Skin epidermis (tissue), 12 donors: Measurements from ENCODE around the gene HLCS.
A peak's percentile ranks its signal among the peaks of the same experiment; 100 is the strongest.

Experiments used
- H3K27ac ChIP-seq, 21 experiments: fragments of 200-600 bp; sonication (generic) in 11 of 21; one replicate each; pipeline ENCODE4 v1.5.0; 2020; ENCODE audit warnings: mild to moderate bottlenecking in 3 of 21, inconsistent platforms in 2 of 21, moderate library complexity in 2 of 21
- H3K4me3 ChIP-seq, 7 experiments: fragments of 200-600 bp; sonication (generic) in 2 of 7; one replicate each; pipeline ENCODE4 v1.5.0; 2020; ENCODE audit warnings: inconsistent platforms in 2 of 7, mild to moderate bottlenecking in 2 of 7, moderate library complexity in 1 of 7

Gene HLCS

DNA sequence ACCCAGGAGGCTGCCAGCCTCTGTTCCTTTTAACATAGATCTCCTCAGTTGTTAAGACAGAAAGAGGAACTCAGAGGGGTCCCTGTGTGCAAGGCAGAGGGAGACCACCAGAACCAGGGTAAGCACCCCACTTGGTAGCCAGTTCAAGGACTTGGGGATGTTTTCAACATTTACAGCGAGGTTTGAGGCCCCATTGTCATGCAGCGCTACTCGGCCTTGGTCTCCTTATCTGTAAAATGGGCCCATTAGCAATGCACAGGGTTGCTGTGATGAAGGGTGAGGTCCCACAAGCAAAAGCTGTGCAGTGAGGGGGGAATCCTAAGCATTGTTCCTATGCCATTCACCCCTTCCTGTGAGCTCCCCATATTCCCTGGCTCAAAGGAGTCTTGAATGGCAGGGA is 263.3 kb downstream of the HLCS start:
- no peak overlapping the region for H3K4me3 ChIP-seq
- no peak overlapping the region for H3K27ac ChIP-seq

DNA sequence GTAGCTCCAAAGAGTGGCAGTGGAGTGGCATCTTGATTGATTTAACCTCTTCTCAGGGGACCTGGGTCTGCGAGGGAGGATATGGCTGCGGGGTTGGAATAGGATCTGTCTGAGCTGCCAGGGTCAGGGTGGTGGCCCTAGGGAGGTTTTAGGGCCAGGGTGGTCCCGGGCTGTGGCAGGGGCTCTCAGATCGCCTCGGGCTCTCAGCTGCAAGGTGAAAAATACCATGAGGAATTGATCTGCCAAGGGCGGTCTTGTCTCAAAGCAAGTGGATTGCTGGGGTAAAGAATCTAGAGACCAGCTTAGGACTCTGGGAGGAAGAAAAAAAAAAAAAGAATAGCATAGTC is 263.9 kb downstream of the HLCS start:
- H3K27ac ChIP-seq = no peak overlapping the region
- H3K4me3 ChIP-seq = no peak overlapping the region

DNA sequence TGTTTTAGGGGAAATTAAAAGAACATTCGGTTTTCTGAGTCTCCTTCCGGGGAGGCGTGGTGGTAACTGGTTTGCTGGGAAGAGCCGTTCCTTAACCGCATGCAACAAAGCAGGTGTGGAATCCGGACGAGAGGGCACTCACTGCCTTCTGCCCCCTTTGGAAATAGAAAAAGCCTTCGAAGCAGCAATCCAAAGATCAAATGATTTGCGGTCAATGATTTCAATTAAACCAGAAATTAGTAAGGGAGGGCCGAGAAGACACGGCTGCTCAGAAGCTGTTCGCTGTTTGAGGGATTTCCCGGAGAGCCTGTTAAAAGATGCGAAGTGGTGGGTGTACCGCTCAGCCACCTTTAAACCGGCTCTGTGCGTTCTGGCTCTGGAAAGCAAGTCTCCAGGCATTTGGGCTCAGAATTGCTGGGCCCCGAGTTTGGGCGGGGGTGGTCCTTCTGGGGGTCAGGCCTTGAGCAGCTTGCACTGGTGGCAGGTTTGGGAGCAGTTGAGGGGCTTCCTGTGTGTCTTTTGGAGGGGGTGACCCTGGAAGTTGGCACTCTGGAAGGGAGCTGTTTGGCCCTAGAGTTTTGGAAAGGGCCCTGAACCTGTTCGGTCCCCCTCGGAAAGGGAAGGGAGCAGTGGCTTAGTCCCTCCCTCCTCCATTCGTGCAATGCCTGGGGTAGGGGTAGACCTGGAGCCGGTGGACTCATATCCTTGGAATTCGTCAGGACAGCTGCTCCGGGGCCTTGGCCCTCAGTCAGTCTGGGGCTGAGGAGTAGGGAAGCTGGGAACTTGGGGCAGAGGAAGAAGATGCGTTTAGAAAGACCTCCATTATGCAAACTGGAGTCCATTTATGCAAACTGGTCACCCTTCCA is 264.5 kb downstream of the HLCS start:
- H3K4me3 ChIP-seq = no peak overlapping the region
- no peak overlapping the region for H3K27ac ChIP-seq

DNA sequence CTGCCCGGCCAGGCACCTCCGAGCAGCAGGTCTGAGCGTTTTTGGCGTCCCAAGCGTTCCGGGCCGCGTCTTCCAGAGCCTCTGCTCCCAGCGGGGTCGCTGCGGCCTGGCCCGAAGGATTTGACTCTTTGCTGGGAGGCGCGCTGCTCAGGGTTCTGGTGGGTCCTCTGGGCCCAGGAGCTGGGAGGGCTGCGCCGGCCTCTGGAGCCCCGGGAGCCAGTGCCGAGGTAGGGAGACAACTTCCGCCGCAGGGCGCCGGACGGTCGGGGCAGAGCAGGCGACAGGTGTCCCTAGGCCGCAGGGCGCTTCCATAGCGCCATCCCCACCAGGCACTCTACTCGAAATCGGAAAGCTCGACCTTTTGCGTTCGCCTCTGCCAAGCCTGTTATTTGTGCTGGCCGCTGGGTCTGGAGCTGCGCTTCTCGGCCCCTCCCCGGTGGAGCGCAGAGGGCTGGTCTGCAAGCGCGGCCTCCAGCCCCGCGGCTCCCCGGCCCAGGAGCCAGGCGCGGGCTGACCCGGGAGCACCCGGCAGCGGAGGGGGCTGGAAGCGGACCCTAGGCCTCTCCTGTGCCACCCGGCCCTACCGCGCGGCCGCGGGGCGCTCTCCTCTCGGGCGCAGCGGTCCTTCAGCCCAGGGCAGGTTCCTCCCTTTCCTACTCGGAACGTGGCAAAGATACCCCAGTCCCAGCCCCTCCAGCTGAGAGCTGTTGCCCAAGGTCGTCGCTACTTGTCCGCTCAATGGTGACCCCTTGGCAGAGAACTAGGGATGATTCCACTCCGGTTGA is 265.3 kb downstream of the HLCS start:
- Histone ChIP-seq H3K27ac (no peak overlapping the region), H3K4me3 (peak overlapping the region in 2 of 7 experiments; percentile 5 to 9)
